SK-N-MC (cell line): Measurements from ENCODE around the gene ENG.

Experiments used
- DNase-seq: peaks from one replicate; pipeline ENCODE4 v3.0.0-alpha.2; 2011; ENCODE audit warnings: low read depth, low spot score
- H3K27ac ChIP-seq: fragments of 200-600 bp; sonication (generic); 2 replicates; pipeline ENCODE4 v1.5.1; 2016; ENCODE audit warnings: mixed run types
- H3K36me3 ChIP-seq: fragments of 200-600 bp; sonication (generic); 2 replicates; pipeline ENCODE4 v1.6.1; 2017; ENCODE audit warnings: antibody characterized with exemption, low read length, mixed read lengths; ENCODE audit not compliant: insufficient read depth
- H3K4me3 ChIP-seq: fragments of 200-600 bp; sonication (generic); 2 replicates; pipeline ENCODE4 v1.5.1; 2016
- H3K9ac ChIP-seq: fragments of 200-600 bp; sonication (generic); 2 replicates; pipeline ENCODE4 v1.8.0; 2017; ENCODE audit warnings: mixed run types, mixed read lengths; ENCODE audit not compliant: insufficient read length
- H3K9me3 ChIP-seq: fragments of 200-600 bp; sonication (generic); 2 replicates; pipeline ENCODE4 v1.6.1; 2017; ENCODE audit warnings: low read depth, mild to moderate bottlenecking, antibody characterized with exemption, low read length, moderate library complexity, mixed read lengths
- EZH2 ChIP-seq: fragments of 200-600 bp; sonication (generic); IDR thresholded peaks from one replicate; pipeline ENCODE4 v1.6.1; 2017; ENCODE audit warnings: antibody characterized with exemption
- FOXP2 ChIP-seq: optimal IDR thresholded peaks from 2 replicates; pipeline ENCODE3; 2011; ENCODE audit warnings: mild to moderate bottlenecking, moderate library complexity; ENCODE audit not compliant: insufficient read depth; ENCODE audit errors: extremely low read length, control extremely low read depth
- POLR2AphosphoS5 ChIP-seq: IDR thresholded peaks from 2 replicates; pipeline ENCODE4 v1.6.1; 2012; ENCODE audit warnings: mild to moderate bottlenecking, low read depth, low read length, borderline replicate concordance

ENG gene

GRCh38 chr9:127860779-127861178 lies 6.3 kb upstream of the ENG start:
- Histone ChIP-seq H3K27ac (no peak overlapping the region), H3K9me3 (no peaks in the 10 kb centered on the region), H3K9ac (no peak overlapping the region), H3K36me3 (no peaks in the 10 kb centered on the region), H3K4me3 (no peak overlapping the region)
- no peak for DNase-seq
- TF ChIP-seq FOXP2, result no peak
- TF ChIP-seq POLR2AphosphoS5, result no peak
- no peak for TF ChIP-seq EZH2

DNA sequence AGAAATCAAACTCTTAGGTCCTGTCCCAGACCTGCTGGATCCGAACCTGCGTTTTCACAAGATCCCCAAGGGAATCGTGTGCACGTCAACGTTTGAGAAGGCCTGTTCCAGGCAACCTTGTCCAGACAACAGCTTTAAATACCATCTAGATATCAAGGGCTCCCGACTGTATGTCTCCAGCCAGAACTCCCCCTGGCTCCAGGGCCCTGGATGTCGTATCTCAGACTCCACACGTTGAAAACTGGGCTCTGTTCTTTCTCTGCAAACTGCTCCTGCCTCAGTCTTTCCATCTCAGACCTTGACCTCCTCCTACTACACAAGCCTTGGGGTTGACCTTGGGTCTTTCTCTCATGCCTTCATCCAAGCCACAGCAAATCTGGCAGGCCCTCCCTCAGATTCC lies 5.8 kb upstream of the ENG start:
- TF ChIP-seq EZH2, result no peak
- no peak for TF ChIP-seq FOXP2
- no peak for TF ChIP-seq POLR2AphosphoS5

DNA sequence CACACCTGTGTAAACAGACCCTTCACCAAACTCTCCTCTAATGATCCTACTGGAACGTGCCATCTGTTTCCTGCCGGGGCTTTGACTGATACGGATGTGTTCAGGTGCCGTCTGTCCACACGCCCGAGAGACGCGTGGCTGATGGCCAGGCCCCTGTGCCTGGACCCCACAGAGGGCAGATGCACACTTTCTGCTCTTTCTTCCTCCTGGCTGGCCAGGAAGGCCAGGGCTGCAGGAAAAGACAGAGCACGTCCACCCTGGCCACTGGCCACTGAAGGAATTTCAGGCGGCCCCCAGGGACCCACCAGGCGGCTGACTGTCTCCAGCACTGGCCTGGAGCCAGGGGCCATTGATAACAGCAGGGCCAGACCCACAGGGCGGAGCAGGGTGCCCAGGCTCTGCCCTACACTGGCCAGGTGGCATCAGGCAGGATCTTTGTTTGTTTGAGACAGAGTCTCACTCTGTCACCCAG lies 3.6 kb upstream of the ENG start:
- no peak overlapping the region for H3K9ac ChIP-seq
- H3K27ac ChIP-seq, result no peak overlapping the region
- H3K9me3 ChIP-seq, result no peaks in the 10 kb centered on the region
- no peak for DNase-seq
- no peak for TF ChIP-seq FOXP2
- no peaks in the 10 kb centered on the region for H3K36me3 ChIP-seq
- H3K4me3 ChIP-seq, result no peak overlapping the region

More for the DNA sequence above, 5.8 kb upstream of the ENG start:
- Histone ChIP-seq H3K9me3 (no peaks in the 10 kb centered on the region), H3K27ac (no peak overlapping the region), H3K4me3 (no peak overlapping the region), H3K36me3 (no peaks in the 10 kb centered on the region), H3K9ac (no peak overlapping the region)
- DNase-seq, result no peak

DNA sequence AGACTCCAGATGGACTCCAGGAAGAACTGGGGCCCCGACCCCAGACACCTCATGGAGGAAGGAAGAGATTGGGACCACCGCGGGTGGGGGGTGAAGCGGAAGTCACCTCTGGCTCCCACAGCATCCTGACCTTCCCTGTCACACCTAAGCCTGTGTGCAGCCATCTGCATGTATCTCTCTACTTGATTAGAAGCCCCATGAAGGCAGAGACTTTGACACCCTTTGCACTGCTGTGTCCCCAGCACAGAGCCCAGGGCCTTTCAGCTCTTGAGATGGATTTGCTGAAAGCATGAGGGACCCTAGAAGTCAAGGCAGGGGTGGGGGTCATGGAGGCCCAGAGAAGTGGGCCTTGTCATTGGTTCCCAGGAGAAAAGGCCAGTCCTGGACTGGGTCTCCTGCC lies 2.8 kb upstream of the ENG start:
- no peak overlapping the region for H3K27ac ChIP-seq
- no peak overlapping the region for H3K4me3 ChIP-seq
- no peaks in the 10 kb centered on the region for H3K9me3 ChIP-seq
- no peak overlapping the region for H3K9ac ChIP-seq
- no peaks in the 10 kb centered on the region for H3K36me3 ChIP-seq
- no peak for DNase-seq
- TF ChIP-seq FOXP2 (no peak), POLR2AphosphoS5 (no peak), EZH2 (no peak)

DNA sequence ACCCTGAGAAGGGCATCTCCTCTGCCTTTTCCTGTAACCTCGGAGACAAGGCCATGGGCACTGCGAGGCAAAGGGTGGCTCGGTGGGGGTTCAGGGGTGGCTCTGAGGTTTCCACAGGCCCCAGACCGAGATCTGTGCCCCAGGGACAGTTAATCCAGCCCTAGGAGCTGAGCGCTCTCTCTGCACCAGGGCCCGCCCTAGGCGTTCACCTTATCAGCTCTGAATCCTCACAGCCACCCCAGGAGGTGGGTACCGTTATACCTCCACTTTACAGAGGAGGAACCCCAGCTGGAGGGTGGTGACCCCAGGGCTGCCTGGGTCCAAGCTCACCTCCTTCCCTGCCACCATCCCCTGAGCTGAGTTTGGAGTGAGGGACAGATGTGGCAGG lies 2.3 kb upstream of the ENG start:
- no peak overlapping the region for H3K9ac ChIP-seq
- TF ChIP-seq EZH2 (no peak), FOXP2 (no peak), POLR2AphosphoS5 (no peak)

GRCh38 chr9:127856094-127856728 lies 1.8 kb upstream of the ENG start:
- TF ChIP-seq EZH2, result no peak
- TF ChIP-seq POLR2AphosphoS5, result no peak
- TF ChIP-seq FOXP2, result no peak
- no peak for DNase-seq
- Histone ChIP-seq H3K9me3 (no peaks in the 10 kb centered on the region), H3K9ac (no peak overlapping the region), H3K36me3 (peaks cover 4% of the 10 kb centered on the region; the same call in 1 of the 2 replicates), H3K4me3 (no peak overlapping the region), H3K27ac (no peak overlapping the region)

More for the DNA sequence above, 2.3 kb upstream of the ENG start:
- no peak for DNase-seq
- Histone ChIP-seq H3K36me3 (peaks cover 4% of the 10 kb centered on the region; the same call in 1 of the 2 replicates), H3K27ac (no peak overlapping the region), H3K4me3 (no peak overlapping the region), H3K9me3 (no peaks in the 10 kb centered on the region)

DNA sequence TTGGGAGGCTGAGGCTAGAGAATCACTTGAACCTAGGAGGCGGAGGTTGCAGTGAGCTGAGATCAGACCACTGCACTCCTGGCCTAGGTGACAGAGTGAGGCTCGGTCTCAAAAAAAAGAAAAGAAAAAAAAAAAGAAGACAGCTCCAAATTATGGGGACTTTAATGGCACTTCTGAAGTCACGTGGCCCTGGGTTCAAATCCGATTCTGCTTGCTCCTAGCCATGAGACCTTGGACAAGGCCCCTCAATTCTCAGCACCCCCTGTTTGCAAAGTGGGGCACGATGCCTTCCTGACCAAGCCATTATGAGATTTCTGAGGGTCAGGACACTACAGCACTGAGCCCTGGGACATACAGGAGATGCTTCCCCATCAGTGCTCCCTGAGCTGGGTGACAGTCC lies 1.1 kb upstream of the ENG start:
- no peaks in the 10 kb centered on the region for H3K9me3 ChIP-seq
- H3K36me3 ChIP-seq, result peaks cover 4% of the 10 kb centered on the region; the same call in 1 of the 2 replicates
- H3K9ac ChIP-seq, result no peak overlapping the region
- DNase-seq, result no peak
- no peak overlapping the region for H3K27ac ChIP-seq
- TF ChIP-seq EZH2 (no peak), FOXP2 (no peak), POLR2AphosphoS5 (no peak)
- no peak overlapping the region for H3K4me3 ChIP-seq

DNA sequence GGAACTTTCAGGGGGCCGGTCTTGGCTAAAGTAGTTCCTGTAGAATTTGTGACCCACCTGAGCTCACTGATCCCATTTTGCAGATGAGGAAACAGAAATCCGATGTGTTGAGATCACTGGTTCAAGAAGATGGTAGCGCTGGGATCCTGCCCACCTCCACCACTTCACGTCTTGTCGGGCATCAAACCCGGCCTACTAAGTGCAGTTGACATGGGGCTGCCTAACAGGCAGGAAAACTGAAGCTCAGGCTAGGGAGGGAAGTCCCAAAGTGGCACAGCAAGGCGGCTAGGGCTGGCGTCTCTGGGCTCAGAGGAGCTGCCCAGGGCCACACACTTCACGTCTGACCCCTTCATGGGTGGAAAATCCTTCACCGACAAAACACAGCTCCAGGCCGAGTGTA lies 502 bp upstream of the ENG start:
- no peak overlapping the region for H3K9ac ChIP-seq
- no peak overlapping the region for H3K4me3 ChIP-seq
- TF ChIP-seq POLR2AphosphoS5, result no peak
- TF ChIP-seq FOXP2, result no peak
- no peak for TF ChIP-seq EZH2
- H3K27ac ChIP-seq, result no peak overlapping the region
- peaks cover 4% of the 10 kb centered on the region; the same call in 1 of the 2 replicates for H3K36me3 ChIP-seq
- no peak for DNase-seq
- no peaks in the 10 kb centered on the region for H3K9me3 ChIP-seq
